Suprapubic skin (tissue), 4 donors: ENCODE data around the gene DCUN1D1. TPM values are rescaled to one million over a fixed set of nuclear protein-coding genes. Genes with fewer than 3 reads are reported as not detected.

ENCODE experiments used
- DNase-seq, 2 donors: peaks; one replicate each; pipeline ENCODE4 v3.0.0-alpha.2; 2019; ENCODE audit warnings: low spot score in 2 of 2
- H3K27ac ChIP-seq: fragments of 200-600 bp; sonication (generic); one replicate; pipeline ENCODE4 v1.5.1; 2019
- H3K27me3 ChIP-seq: fragments of 200-600 bp; sonication (generic); one replicate; pipeline ENCODE4 v1.5.1; 2019
- H3K36me3 ChIP-seq: fragments of 200-600 bp; sonication (generic); one replicate; pipeline ENCODE4 v1.5.1; 2019
- H3K4me1 ChIP-seq: fragments of 200-600 bp; sonication (generic); one replicate; pipeline ENCODE4 v1.5.1; 2019
- H3K4me3 ChIP-seq: fragments of 200-600 bp; sonication (generic); one replicate; pipeline ENCODE4 v1.5.1; 2019; ENCODE audit warnings: mild to moderate bottlenecking
- H3K9me3 ChIP-seq: fragments of 200-600 bp; sonication (generic); one replicate; pipeline ENCODE4 v1.5.1; 2019
- EP300 ChIP-seq: sonication (generic); formaldehyde crosslinking; IDR thresholded peaks from one replicate; pipeline ENCODE4 v1.6.1; 2017; ENCODE audit warnings: antibody characterized with exemption
- POLR2A ChIP-seq, 2 donors: fragments of 450-650 bp; IDR thresholded peaks; one replicate each; pipeline ENCODE4 v1.6.1; 2017; ENCODE audit warnings: antibody characterized with exemption in 2 of 2, mild to moderate bottlenecking in 2 of 2, moderate library complexity in 2 of 2
- POLR2AphosphoS5 ChIP-seq, 3 donors: sonication (generic); formaldehyde crosslinking; IDR thresholded peaks; one replicate each; pipeline ENCODE4 v1.6.1; 2017; ENCODE audit warnings: antibody characterized with exemption in 3 of 3
- WGBS: methylation state at CpG from one replicate; pipeline ENCODE4 v1.1.5; 2018; 5-methylcytosine and 5-hydroxymethylcytosine counted together
- total RNA-seq, 4 donors: library from RNA; depleted of rRNA; stranded (reverse); fragments of >200 nt; gene quantifications; one replicate each; pipeline ENCODE4 v1.1.0, GENCODE V29; 2016
- TF ChIP-seq, protein P1 (sequence below), 2 donors: fragments of 200-600 bp in 1 of 2; fragments of 450-650 bp in 1 of 2; sonication (generic) in 1 of 2; IDR thresholded peaks; one replicate each; pipeline ENCODE4 v1.5.1; 2016 to 2019; ENCODE audit warnings: antibody characterized with exemption in 2 of 2, mild to moderate bottlenecking in 1 of 2, moderate library complexity in 1 of 2

DCUN1D1 gene
- total RNA-seq, 4 donors from 2014 or later: 17.5 to 29.7 (median 23.0) TPM

DNA sequence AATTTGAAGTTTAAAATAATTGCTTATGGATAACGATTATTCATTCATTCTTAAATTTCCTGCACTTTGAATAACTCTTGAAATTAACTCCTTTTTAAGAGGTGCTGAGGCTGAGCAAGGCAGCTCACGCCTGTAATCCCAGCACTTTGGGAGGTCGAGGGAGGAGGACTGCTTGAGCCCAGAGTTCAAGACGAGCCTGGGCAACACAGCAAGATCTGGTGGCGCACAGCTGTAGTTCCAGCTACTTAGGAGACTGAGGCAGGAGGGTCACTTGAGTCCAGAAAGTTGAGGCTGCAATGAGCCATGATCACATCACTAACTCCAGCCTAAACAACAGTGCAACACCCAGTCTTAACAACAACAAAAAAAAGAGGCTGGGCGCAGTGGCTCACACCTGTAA is 8.0 kb downstream of the DCUN1D1 start:
- H3K9me3 ChIP-seq: no peaks in the 10 kb centered on the region
- no peaks in the 10 kb centered on the region for H3K36me3 ChIP-seq
- no peak overlapping the region for H3K27ac ChIP-seq
- H3K27me3 ChIP-seq: no peaks in the 10 kb centered on the region
- no peak for TF ChIP-seq POLR2AphosphoS5 (IDR thresholded peaks at IDR 0.05)
- no peak for TF ChIP-seq POLR2A (IDR thresholded peaks at IDR 0.05)
- no peak for TF ChIP-seq EP300
- TF ChIP-seq, protein P1, sequence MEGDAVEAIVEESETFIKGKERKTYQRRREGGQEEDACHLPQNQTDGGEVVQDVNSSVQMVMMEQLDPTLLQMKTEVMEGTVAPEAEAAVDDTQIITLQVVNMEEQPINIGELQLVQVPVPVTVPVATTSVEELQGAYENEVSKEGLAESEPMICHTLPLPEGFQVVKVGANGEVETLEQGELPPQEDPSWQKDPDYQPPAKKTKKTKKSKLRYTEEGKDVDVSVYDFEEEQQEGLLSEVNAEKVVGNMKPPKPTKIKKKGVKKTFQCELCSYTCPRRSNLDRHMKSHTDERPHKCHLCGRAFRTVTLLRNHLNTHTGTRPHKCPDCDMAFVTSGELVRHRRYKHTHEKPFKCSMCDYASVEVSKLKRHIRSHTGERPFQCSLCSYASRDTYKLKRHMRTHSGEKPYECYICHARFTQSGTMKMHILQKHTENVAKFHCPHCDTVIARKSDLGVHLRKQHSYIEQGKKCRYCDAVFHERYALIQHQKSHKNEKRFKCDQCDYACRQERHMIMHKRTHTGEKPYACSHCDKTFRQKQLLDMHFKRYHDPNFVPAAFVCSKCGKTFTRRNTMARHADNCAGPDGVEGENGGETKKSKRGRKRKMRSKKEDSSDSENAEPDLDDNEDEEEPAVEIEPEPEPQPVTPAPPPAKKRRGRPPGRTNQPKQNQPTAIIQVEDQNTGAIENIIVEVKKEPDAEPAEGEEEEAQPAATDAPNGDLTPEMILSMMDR (IDR thresholded peaks at IDR 0.05): no peak
- DNase-seq: no peak
- H3K4me1 ChIP-seq: no peaks in the 10 kb centered on the region
- H3K4me3 ChIP-seq: no peak overlapping the region
- 85% methylated on average over 6 of the region's 6 CpGs for WGBS

GRCh38 chr3:182971637-182972036 is 8.7 kb downstream of the DCUN1D1 start:
- Histone ChIP-seq H3K27me3 (no peaks in the 10 kb centered on the region), H3K9me3 (no peaks in the 10 kb centered on the region), H3K4me1 (no peaks in the 10 kb centered on the region), H3K27ac (no peak overlapping the region), H3K4me3 (no peak overlapping the region), H3K36me3 (no peaks in the 10 kb centered on the region)
- TF ChIP-seq POLR2AphosphoS5 (IDR thresholded peaks at IDR 0.05) (no peak), EP300 (no peak), POLR2A (IDR thresholded peaks at IDR 0.05) (no peak)
- TF ChIP-seq, protein P1 (IDR thresholded peaks at IDR 0.05): no peak
- 80% methylated on average over 2 of the region's 2 CpGs for WGBS
- DNase-seq: no peak

DNA sequence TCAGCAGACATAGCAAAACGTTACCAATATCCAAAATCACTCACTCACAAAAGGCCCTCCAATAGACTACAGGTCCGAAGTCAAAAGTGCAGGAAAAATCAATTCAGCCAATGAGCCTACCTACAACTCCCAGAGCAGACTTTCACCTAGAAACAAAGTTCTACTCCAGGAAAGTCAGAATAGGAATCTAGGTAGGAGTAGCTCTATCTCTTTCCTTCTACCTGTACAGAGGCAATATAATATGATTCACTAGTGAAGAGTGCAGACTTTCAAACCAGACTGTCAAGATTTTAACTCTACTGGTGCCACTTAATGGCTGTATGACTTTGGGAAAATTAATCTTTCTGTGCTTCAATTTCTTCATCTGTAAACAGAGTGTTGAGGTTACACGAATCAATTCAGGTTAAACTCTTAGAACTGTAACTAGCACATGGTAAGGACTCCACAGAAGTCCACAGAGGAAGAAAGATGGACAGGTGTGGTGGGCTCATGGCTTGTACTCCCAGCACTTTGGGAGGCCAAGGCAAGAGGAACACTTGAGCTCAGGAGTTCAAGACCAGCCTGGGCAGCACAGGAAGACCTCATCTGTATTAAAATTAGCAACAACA is 9.4 kb downstream of the DCUN1D1 start:
- H3K4me3 ChIP-seq: no peak overlapping the region
- TF ChIP-seq POLR2AphosphoS5 (IDR thresholded peaks at IDR 0.05): no peak
- TF ChIP-seq POLR2A (IDR thresholded peaks at IDR 0.05): no peak
- no peak for TF ChIP-seq EP300
- TF ChIP-seq, protein P1 (IDR thresholded peaks at IDR 0.05): no peak
- H3K27ac ChIP-seq: no peak overlapping the region
- H3K27me3 ChIP-seq: no peaks in the 10 kb centered on the region
- no peaks in the 10 kb centered on the region for H3K4me1 ChIP-seq
- H3K36me3 ChIP-seq: no peaks in the 10 kb centered on the region
- no peak for DNase-seq
- 84% methylated on average over 3 of the region's 3 CpGs for WGBS
- H3K9me3 ChIP-seq: no peaks in the 10 kb centered on the region

DNA sequence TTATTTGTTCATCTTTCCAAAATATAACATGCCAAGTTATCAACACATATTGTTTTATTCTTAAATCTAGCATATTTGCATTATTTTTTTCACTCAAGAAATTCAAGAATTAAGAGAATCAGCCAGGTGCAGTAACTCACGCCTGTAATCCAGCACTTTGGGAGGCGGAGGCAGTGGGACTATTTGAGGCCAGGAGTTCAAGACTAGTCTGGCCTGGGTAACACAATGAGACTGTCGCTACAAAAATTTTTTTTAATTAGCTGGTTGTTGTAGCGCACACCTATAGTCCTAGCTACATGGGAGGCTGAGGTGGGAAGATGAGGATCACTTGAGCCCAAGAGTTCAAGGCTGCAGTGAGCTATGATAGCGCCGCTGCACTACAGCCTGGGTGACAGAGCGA is 10.5 kb downstream of the DCUN1D1 start:
- Histone ChIP-seq H3K4me1 (no peaks in the 10 kb centered on the region), H3K4me3 (no peak overlapping the region), H3K27me3 (no peaks in the 10 kb centered on the region), H3K9me3 (no peaks in the 10 kb centered on the region), H3K36me3 (no peaks in the 10 kb centered on the region), H3K27ac (no peak overlapping the region)
- WGBS: 92% methylated on average over 7 of the region's 7 CpGs
- no peak for DNase-seq
- TF ChIP-seq EP300: no peak
- no peak for TF ChIP-seq POLR2A (IDR thresholded peaks at IDR 0.05)
- TF ChIP-seq, protein P1 (IDR thresholded peaks at IDR 0.05): no peak
- no peak for TF ChIP-seq POLR2AphosphoS5 (IDR thresholded peaks at IDR 0.05)

DNA sequence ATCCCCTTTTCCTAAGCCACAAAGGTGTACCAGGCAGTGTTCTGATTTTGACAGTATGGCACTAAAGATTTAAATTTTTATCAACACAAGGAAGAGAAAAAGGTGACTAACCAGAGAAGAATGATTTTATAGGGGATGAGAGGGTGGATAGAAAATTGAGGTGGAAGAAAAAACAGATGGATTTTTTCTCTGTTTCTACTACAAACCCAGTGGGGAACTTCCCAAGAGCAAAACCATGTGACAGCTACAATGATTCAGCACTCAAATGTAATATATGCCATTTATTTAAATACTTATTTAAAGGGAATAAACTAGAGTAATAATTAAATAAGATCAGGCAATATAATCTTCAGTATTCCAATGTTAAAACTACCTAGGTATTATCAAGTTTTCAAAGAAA is 11.1 kb downstream of the DCUN1D1 start:
- H3K27ac ChIP-seq: no peak overlapping the region
- H3K4me3 ChIP-seq: no peak overlapping the region
- TF ChIP-seq POLR2AphosphoS5 (IDR thresholded peaks at IDR 0.05) (no peak), POLR2A (IDR thresholded peaks at IDR 0.05) (no peak), EP300 (no peak)
- TF ChIP-seq, protein P1 (IDR thresholded peaks at IDR 0.05): no peak
- H3K36me3 ChIP-seq: no peaks in the 10 kb centered on the region
- no peak for DNase-seq
- no peaks in the 10 kb centered on the region for H3K27me3 ChIP-seq
- no peaks in the 10 kb centered on the region for H3K9me3 ChIP-seq
- H3K4me1 ChIP-seq: no peaks in the 10 kb centered on the region
